ENCODE results near the gene HTR4. TPM values are rescaled to one million over a fixed set of nuclear protein-coding genes. Genes with fewer than 3 reads are reported as not detected.
"Not testable (repeated sequence)": the region's sequence is repeated elsewhere in the genome, so short reads cannot be mapped to it uniquely, and the experiment has no call there.

HTR4 gene
- total RNA-seq, 4 donors from 2014 or later, result 0.21 TPM; not detected in 3

DNA sequence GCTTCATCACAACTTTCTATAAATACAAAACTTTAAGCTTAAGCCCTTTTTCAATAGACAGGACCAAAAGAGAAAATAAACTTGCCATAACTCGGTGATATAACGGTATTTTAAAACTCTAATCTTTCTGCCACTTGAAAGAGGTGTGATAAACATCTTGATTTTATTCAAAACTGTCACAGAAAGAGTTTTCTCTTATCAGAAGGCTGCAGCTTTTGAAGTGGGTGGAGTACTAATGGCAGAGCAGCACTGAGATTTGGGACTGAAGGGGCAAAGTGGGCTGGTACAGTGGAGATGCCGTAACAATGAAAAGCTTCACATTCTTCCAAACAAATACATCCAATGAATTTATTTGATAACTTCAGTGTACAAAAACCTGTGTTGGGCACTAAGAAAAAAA, 178.0 kb downstream of the HTR4 start:
- no peaks in the 10 kb centered on the region for H3K9me3 ChIP-seq
- TF ChIP-seq, protein P1, sequence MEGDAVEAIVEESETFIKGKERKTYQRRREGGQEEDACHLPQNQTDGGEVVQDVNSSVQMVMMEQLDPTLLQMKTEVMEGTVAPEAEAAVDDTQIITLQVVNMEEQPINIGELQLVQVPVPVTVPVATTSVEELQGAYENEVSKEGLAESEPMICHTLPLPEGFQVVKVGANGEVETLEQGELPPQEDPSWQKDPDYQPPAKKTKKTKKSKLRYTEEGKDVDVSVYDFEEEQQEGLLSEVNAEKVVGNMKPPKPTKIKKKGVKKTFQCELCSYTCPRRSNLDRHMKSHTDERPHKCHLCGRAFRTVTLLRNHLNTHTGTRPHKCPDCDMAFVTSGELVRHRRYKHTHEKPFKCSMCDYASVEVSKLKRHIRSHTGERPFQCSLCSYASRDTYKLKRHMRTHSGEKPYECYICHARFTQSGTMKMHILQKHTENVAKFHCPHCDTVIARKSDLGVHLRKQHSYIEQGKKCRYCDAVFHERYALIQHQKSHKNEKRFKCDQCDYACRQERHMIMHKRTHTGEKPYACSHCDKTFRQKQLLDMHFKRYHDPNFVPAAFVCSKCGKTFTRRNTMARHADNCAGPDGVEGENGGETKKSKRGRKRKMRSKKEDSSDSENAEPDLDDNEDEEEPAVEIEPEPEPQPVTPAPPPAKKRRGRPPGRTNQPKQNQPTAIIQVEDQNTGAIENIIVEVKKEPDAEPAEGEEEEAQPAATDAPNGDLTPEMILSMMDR (IDR thresholded peaks at IDR 0.05), result no peak
- TF ChIP-seq EP300 (IDR thresholded peaks at IDR 0.05) (no peak), POLR2A (IDR thresholded peaks at IDR 0.05) (no peak)
- no peak overlapping the region for H3K4me3 ChIP-seq
- no peaks in the 10 kb centered on the region for H3K27me3 ChIP-seq
- DNase-seq (ENCODE audit: low spot score in 2 of 2), result no peak
- no peaks in the 10 kb centered on the region for H3K36me3 ChIP-seq
- WGBS, 2 donors, result 79 to 88% methylated on average over 3 of the region's 3 CpGs
- H3K27ac ChIP-seq, result no peak overlapping the region
- no peaks in the 10 kb centered on the region for H3K4me1 ChIP-seq

DNA sequence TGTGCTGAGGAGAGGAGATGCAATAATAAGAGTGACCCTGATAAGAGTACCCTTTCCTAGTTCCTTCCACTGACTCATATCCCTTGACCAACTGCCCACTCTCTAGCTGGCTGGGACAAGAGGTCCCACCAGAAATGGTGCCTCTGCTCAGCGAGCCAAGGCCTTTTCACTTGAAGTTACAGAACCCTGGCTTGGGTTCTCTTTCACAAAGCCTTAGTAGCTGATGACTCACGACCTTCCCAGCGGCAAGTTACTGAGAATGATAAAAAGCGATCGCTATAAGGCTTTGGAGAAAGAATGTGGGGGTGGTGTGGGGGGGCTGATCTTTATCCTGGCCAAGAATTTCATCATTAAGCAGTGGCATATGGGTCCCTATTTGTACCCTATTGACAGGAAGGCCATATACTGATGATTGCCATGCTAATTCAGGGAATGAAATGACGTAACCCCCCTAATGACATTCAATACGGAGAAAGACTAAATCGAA, 180.3 kb downstream of the HTR4 start:
- Histone ChIP-seq H3K4me1 (no peaks in the 10 kb centered on the region), H3K27me3 (no peaks in the 10 kb centered on the region), H3K36me3 (no peaks in the 10 kb centered on the region), H3K4me3 (no peak overlapping the region), H3K9me3 (no peaks in the 10 kb centered on the region), H3K27ac (no peak overlapping the region)
- DNase-seq (ENCODE audit: low spot score in 2 of 2), result no peak
- WGBS, 2 donors, result 85 to 93% methylated on average over 8 of the region's 8 CpGs
- TF ChIP-seq, protein P1 (IDR thresholded peaks at IDR 0.05), result no peak
- TF ChIP-seq EP300 (IDR thresholded peaks at IDR 0.05) (no peak), POLR2A (IDR thresholded peaks at IDR 0.05) (no peak)

- H3K27ac ChIP-seq, result no peak overlapping the region
Observed at GRCh38 chr5:148471379-148471778, 182.9 kb downstream of the HTR4 start.

DNA sequence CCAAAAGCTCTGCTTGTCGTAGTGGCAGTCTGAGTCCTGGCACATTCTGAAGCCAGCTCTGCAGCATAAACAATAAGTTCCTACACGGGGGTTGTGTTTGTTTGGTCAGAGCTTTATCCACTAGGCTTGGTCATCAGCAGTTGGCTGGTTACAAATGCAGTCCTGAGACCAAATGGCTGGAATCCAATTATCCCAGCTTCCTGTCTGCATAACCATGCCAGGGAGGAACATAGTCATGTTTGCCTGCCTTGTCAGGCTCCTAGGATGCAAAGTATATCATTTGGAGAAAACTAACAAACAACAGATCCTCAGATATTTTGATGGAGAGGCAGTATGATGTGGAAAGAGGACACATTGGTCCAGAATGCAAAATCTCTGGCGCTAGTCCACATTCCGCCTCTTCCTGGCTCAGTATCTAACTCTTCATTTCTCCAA, 184.8 kb downstream of the HTR4 start:
- no peak for DNase-seq (ENCODE audit: low spot score in 2 of 2)
- Histone ChIP-seq H3K27me3 (no peaks in the 10 kb centered on the region), H3K36me3 (no peaks in the 10 kb centered on the region), H3K9me3 (no peaks in the 10 kb centered on the region), H3K27ac (no peak overlapping the region), H3K4me1 (peaks cover 0 to 5% (median 0%) of the 10 kb centered on the region in 4 donors), H3K4me3 (no peak overlapping the region)
- WGBS, 2 donors, result 46 to 58% methylated on average over 4 of the region's 4 CpGs
- TF ChIP-seq EP300 (IDR thresholded peaks at IDR 0.05) (no peak), POLR2A (IDR thresholded peaks at IDR 0.05) (no peak)
- TF ChIP-seq, protein P1 (IDR thresholded peaks at IDR 0.05), result no peak

More at GRCh38 chr5:148471379-148471778, 182.9 kb downstream of the HTR4 start:
- Histone ChIP-seq H3K36me3 (no peaks in the 10 kb centered on the region), H3K27me3 (no peaks in the 10 kb centered on the region), H3K4me1 (no peaks in the 10 kb centered on the region), H3K4me3 (no peak overlapping the region), H3K9me3 (no peaks in the 10 kb centered on the region)
- TF ChIP-seq, protein P1 (IDR thresholded peaks at IDR 0.05), result no peak
- TF ChIP-seq POLR2A (IDR thresholded peaks at IDR 0.05) (no peak), EP300 (IDR thresholded peaks at IDR 0.05) (no peak)
- WGBS, 2 donors, result 52 to 61% methylated on average over 2 of the region's 2 CpGs
- no peak for DNase-seq (ENCODE audit: low spot score in 2 of 2)

- H3K36me3 ChIP-seq; H3K4me3 ChIP-seq; H3K27ac ChIP-seq; DNase-seq (ENCODE audit: low spot score in 2 of 2); H3K27me3 ChIP-seq; H3K4me1 ChIP-seq; H3K9me3 ChIP-seq: not testable (repeated sequence)
- 85 to 91% methylated on average over 5 of the region's 5 CpGs for WGBS, 2 donors
Observed at GRCh38 chr5:148468746-148469145, 185.6 kb downstream of the HTR4 start.

GRCh38 chr5:148467958-148468357, 186.4 kb downstream of the HTR4 start:
- DNase-seq (ENCODE audit: low spot score in 2 of 2), result no peak
- no peaks in the 10 kb centered on the region for H3K27me3 ChIP-seq
- no peaks in the 10 kb centered on the region for H3K36me3 ChIP-seq
- H3K27ac ChIP-seq, result no peak overlapping the region
- no peak overlapping the region for H3K4me3 ChIP-seq
- peaks cover 0 to 5% (median 0%) of the 10 kb centered on the region in 4 donors for H3K4me1 ChIP-seq
- H3K9me3 ChIP-seq, result no peaks in the 10 kb centered on the region
- TF ChIP-seq EP300 (IDR thresholded peaks at IDR 0.05), result no peak
- no peak for TF ChIP-seq POLR2A (IDR thresholded peaks at IDR 0.05)
- TF ChIP-seq, protein P1 (IDR thresholded peaks at IDR 0.05), result no peak
- 100% methylated on average over 1 of the region's 1 CpG for WGBS, 2 donors

All from tibial nerve (tissue), 4 donors.